GM21423 (cell line): ENCODE results near the gene NOX5.
"Not testable (repeated sequence)": the region's sequence is repeated elsewhere in the genome, so short reads cannot be mapped to it uniquely, and the experiment has no call there.

Experiments used
- ATAC-seq: cut with Tn5 transposase; IDR thresholded peaks from one replicate; pipeline ENCODE4 v1.9.1; 2021; ENCODE audit warnings: mild to moderate bottlenecking, moderate library complexity; ENCODE audit not compliant: unreplicated experiment

Gene NOX5

GRCh38 chr15:69045802-69046201 lies 31.3 kb downstream of the NOX5 start:
- ATAC-seq: no peak

GRCh38 chr15:69046781-69047180 lies 32.3 kb downstream of the NOX5 start:
- ATAC-seq: no peak

- ATAC-seq: no peak
These were observed 35.5 kb downstream of the NOX5 start for GRCh38 chr15:69049976-69050375.

GRCh38 chr15:69055251-69055650 lies 40.8 kb downstream of the NOX5 start:
- ATAC-seq: no peak

- ATAC-seq: no peak
These were observed 41.9 kb downstream of the NOX5 start for GRCh38 chr15:69056365-69056764.

- no peak for ATAC-seq
These were observed 44.5 kb downstream of the NOX5 start for GRCh38 chr15:69058830-69059556.

- no peak for ATAC-seq
These were observed 45.1 kb downstream of the NOX5 start for GRCh38 chr15:69059557-69059943.

- no peak for ATAC-seq
These were observed 45.6 kb downstream of the NOX5 start for GRCh38 chr15:69060041-69060481.

GRCh38 chr15:69060744-69061143 lies 46.2 kb downstream of the NOX5 start:
- ATAC-seq: no peak

GRCh38 chr15:69061414-69061842 lies 46.9 kb downstream of the NOX5 start:
- ATAC-seq: no peak

- no peak for ATAC-seq
These were observed 50.2 kb downstream of the NOX5 start for GRCh38 chr15:69064649-69065048.

GRCh38 chr15:69066007-69066995 lies 51.8 kb downstream of the NOX5 start:
- ATAC-seq: no peak

GRCh38 chr15:69067296-69067695 lies 52.8 kb downstream of the NOX5 start:
- ATAC-seq: no peak

GRCh38 chr15:69068157-69068556 lies 53.7 kb downstream of the NOX5 start:
- ATAC-seq: no peak

- not testable (repeated sequence) for ATAC-seq
These were observed 54.8 kb downstream of the NOX5 start for GRCh38 chr15:69069290-69069689.

GRCh38 chr15:69069996-69070395 lies 55.5 kb downstream of the NOX5 start:
- ATAC-seq: no peak

- ATAC-seq: no peak
These were observed 55.9 kb downstream of the NOX5 start for GRCh38 chr15:69070396-69070795.

- no peak for ATAC-seq
These were observed 56.8 kb downstream of the NOX5 start for GRCh38 chr15:69071260-69071659.

GRCh38 chr15:69072906-69073305 lies 58.4 kb downstream of the NOX5 start:
- no peak for ATAC-seq

GRCh38 chr15:69074001-69074842 lies 59.7 kb downstream of the NOX5 start:
- ATAC-seq: no peak

GRCh38 chr15:69074843-69075224 lies 60.3 kb downstream of the NOX5 start:
- ATAC-seq: no peak
